Measurements from ENCODE around the gene MON1A. TPM values are rescaled to one million over a fixed set of nuclear protein-coding genes. Genes with fewer than 3 reads are reported as not detected.

Gene MON1A
- total and polyA plus RNA-seq, 2 experiments from 2014 or later: 6.4 to 12.1 TPM

DNA sequence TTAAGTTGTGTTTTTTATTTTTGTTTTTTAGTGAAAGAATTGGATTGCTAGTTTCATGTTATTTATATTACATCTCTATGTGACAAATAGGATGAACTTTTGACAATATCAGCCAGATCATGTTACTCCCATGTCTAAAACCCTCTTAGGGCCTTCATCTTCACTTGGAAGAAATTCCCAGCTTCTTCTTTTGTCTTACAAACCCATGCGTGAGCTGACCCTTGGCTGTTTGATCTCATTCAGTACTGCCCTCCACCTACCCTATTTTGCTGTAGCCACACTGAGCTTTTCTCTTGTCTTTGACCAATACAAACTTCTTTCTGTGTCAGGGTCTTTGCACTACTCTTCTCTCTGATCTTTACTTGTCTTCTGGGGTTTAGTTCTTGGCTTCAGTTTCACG, 47.3 kb upstream of the MON1A start:
- H3K27ac ChIP-seq (ENCODE audit: low read depth): peak overlapping the region; percentile 46; the same call in 1 of the 2 replicates
- no peak for TF ChIP-seq REST (IDR thresholded peaks at IDR 0.05; ENCODE audit: unreplicated experiment)
- TF ChIP-seq POLR2AphosphoS5 (IDR thresholded peaks at IDR 0.05; ENCODE audit: low read depth): no peak
- no peak for TF ChIP-seq ZNF114 (CRISPR knock-in tag; IDR thresholded peaks at IDR 0.05)
- TF ChIP-seq EZH2phosphoT487 (IDR thresholded peaks at IDR 0.05; ENCODE audit: unreplicated experiment): no peak
- no peak for TF ChIP-seq EZH2 (IDR thresholded peaks at IDR 0.05; ENCODE audit: low read depth, unreplicated experiment)
- TF ChIP-seq NANOG (IDR thresholded peaks at IDR 0.05; ENCODE audit: borderline replicate concordance): no peak
- TF ChIP-seq, protein P1, sequence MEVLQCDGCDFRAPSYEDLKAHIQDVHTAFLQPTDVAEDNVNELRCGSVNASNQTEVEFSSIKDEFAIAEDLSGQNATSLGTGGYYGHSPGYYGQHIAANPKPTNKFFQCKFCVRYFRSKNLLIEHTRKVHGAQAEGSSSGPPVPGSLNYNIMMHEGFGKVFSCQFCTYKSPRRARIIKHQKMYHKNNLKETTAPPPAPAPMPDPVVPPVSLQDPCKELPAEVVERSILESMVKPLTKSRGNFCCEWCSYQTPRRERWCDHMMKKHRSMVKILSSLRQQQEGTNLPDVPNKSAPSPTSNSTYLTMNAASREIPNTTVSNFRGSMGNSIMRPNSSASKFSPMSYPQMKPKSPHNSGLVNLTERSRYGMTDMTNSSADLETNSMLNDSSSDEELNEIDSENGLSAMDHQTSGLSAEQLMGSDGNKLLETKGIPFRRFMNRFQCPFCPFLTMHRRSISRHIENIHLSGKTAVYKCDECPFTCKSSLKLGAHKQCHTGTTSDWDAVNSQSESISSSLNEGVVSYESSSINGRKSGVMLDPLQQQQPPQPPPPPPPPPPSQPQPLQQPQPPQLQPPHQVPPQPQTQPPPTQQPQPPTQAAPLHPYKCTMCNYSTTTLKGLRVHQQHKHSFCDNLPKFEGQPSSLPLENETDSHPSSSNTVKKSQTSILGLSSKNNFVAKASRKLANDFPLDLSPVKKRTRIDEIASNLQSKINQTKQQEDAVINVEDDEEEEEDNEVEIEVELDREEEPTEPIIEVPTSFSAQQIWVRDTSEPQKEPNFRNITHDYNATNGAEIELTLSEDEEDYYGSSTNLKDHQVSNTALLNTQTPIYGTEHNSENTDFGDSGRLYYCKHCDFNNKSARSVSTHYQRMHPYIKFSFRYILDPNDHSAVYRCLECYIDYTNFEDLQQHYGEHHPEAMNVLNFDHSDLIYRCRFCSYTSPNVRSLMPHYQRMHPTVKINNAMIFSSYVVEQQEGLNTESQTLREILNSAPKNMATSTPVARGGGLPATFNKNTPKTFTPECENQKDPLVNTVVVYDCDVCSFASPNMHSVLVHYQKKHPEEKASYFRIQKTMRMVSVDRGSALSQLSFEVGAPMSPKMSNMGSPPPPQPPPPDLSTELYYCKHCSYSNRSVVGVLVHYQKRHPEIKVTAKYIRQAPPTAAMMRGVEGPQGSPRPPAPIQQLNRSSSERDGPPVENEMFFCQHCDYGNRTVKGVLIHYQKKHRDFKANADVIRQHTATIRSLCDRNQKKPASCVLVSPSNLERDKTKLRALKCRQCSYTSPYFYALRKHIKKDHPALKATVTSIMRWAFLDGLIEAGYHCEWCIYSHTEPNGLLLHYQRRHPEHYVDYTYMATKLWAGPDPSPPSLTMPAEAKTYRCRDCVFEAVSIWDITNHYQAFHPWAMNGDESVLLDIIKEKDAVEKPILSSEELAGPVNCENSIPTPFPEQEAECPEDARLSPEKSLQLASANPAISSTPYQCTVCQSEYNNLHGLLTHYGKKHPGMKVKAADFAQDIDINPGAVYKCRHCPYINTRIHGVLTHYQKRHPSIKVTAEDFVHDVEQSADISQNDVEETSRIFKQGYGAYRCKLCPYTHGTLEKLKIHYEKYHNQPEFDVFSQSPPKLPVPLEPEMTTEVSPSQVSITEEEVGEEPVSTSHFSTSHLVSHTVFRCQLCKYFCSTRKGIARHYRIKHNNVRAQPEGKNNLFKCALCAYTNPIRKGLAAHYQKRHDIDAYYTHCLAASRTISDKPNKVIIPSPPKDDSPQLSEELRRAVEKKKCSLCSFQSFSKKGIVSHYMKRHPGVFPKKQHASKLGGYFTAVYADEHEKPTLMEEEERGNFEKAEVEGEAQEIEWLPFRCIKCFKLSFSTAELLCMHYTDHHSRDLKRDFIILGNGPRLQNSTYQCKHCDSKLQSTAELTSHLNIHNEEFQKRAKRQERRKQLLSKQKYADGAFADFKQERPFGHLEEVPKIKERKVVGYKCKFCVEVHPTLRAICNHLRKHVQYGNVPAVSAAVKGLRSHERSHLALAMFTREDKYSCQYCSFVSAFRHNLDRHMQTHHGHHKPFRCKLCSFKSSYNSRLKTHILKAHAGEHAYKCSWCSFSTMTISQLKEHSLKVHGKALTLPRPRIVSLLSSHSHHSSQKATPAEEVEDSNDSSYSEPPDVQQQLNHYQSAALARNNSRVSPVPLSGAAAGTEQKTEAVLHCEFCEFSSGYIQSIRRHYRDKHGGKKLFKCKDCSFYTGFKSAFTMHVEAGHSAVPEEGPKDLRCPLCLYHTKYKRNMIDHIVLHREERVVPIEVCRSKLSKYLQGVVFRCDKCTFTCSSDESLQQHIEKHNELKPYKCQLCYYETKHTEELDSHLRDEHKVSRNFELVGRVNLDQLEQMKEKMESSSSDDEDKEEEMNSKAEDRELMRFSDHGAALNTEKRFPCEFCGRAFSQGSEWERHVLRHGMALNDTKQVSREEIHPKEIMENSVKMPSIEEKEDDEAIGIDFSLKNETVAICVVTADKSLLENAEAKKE (CRISPR knock-in tag; IDR thresholded peaks at IDR 0.05): no peak
- TF ChIP-seq, protein P2, sequence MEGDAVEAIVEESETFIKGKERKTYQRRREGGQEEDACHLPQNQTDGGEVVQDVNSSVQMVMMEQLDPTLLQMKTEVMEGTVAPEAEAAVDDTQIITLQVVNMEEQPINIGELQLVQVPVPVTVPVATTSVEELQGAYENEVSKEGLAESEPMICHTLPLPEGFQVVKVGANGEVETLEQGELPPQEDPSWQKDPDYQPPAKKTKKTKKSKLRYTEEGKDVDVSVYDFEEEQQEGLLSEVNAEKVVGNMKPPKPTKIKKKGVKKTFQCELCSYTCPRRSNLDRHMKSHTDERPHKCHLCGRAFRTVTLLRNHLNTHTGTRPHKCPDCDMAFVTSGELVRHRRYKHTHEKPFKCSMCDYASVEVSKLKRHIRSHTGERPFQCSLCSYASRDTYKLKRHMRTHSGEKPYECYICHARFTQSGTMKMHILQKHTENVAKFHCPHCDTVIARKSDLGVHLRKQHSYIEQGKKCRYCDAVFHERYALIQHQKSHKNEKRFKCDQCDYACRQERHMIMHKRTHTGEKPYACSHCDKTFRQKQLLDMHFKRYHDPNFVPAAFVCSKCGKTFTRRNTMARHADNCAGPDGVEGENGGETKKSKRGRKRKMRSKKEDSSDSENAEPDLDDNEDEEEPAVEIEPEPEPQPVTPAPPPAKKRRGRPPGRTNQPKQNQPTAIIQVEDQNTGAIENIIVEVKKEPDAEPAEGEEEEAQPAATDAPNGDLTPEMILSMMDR (conservative IDR thresholded peaks at IDR 0.05; ENCODE audit: low read depth in 2 of 2): no peak
- H3K9me2 ChIP-seq (ENCODE audit: insufficient read depth): no peaks in the 10 kb centered on the region
- H3K79me2 ChIP-seq (replicated peaks; ENCODE audit: insufficient read depth): peaks cover 7% of the 10 kb centered on the region
- no peaks in the 10 kb centered on the region for H3K4me1 Mint-ChIP-seq
- H3K4me3 ChIP-seq: no peak overlapping the region
- DNase-seq (ENCODE audit: low spot score) (no peak), ATAC-seq (peak; percentile 59)
- no peaks in the 10 kb centered on the region for H3K27me3 ChIP-seq (ENCODE audit: insufficient read depth)
- peaks cover 4% of the 10 kb centered on the region for H3K27me3 Mint-ChIP-seq (ENCODE audit: insufficient read depth, low read depth, poor library complexity)
- no peak overlapping the region for H3K4me3 Mint-ChIP-seq
- peaks cover 22% of the 10 kb centered on the region for H3K36me3 Mint-ChIP-seq (ENCODE audit: low read depth)
- no peak overlapping the region for H3K4me2 ChIP-seq
- H3K9me3 Mint-ChIP-seq: no peaks in the 10 kb centered on the region
- peaks cover 4% of the 10 kb centered on the region for H3K36me3 ChIP-seq (ENCODE audit: insufficient read depth)
- no peak overlapping the region for H2AFZ ChIP-seq
- H3K27ac Mint-ChIP-seq: no peak overlapping the region
- H4K20me1 ChIP-seq (replicated peaks; ENCODE audit: insufficient read depth): peaks cover 9% of the 10 kb centered on the region
- peaks cover 2% of the 10 kb centered on the region; the same call in 1 of the 2 replicates for H3F3A ChIP-seq (replicated peaks; ENCODE audit: low read depth)
- H3K4me1 ChIP-seq (ENCODE audit: insufficient read depth): no peaks in the 10 kb centered on the region

Measured in GM23338 (cell line).